Fibroblast of mammary gland (primary cell): ENCODE results near the gene CACNA1S.
A peak's percentile ranks its signal among the peaks of the same experiment; 100 is the strongest.

Source experiments
- DNase-seq: peaks from one replicate; pipeline ENCODE4 v3.0.0-alpha.2; 2010; ENCODE audit warnings: low read depth
- H3K4me3 ChIP-seq: 2 replicates; pipeline ENCODE4 v1.5.1; 2011; ENCODE audit warnings: low read depth, mild to moderate bottlenecking, low read length, moderate library complexity; ENCODE audit not compliant: control insufficient read depth
- CTCF ChIP-seq: conservative IDR thresholded peaks from 2 replicates; pipeline ENCODE4 v1.5.1; 2011; ENCODE audit warnings: low read depth, low read length, inconsistent platforms; ENCODE audit not compliant: control insufficient read depth, insufficient read depth

Gene CACNA1S

GRCh38 chr1:201053155-201053860 is 58.9 kb downstream of the CACNA1S start:
- H3K4me3 ChIP-seq = no peak overlapping the region
- DNase-seq = no peak
- TF ChIP-seq CTCF = no peak

- no peak for DNase-seq
- no peak for TF ChIP-seq CTCF
- H3K4me3 ChIP-seq = no peak overlapping the region
These were observed 60.8 kb downstream of the CACNA1S start for GRCh38 chr1:201051399-201051798.

GRCh38 chr1:201050515-201051277 is 61.5 kb downstream of the CACNA1S start:
- TF ChIP-seq CTCF = no peak
- DNase-seq = peak; percentile 54
- no peak overlapping the region for H3K4me3 ChIP-seq

GRCh38 chr1:201049248-201049831 is 62.9 kb downstream of the CACNA1S start:
- H3K4me3 ChIP-seq = no peak overlapping the region
- no peak for DNase-seq
- no peak for TF ChIP-seq CTCF

GRCh38 chr1:201048521-201048920 is 63.7 kb downstream of the CACNA1S start:
- no peak for DNase-seq
- no peak for TF ChIP-seq CTCF
- H3K4me3 ChIP-seq = no peak overlapping the region

GRCh38 chr1:201044119-201044518 is 68.1 kb downstream of the CACNA1S start:
- TF ChIP-seq CTCF = no peak
- DNase-seq = no peak
- H3K4me3 ChIP-seq = no peak overlapping the region
